LNCAP (cell line): ENCODE results near the gene FAM240A.

ENCODE experiments used
- TF ChIP-seq, protein P1 (sequence below): fragments of 450-650 bp; IDR thresholded peaks from 2 replicates; pipeline ENCODE4 v1.5.1; 2017; ENCODE audit warnings: mild to moderate bottlenecking

FAM240A gene

DNA sequence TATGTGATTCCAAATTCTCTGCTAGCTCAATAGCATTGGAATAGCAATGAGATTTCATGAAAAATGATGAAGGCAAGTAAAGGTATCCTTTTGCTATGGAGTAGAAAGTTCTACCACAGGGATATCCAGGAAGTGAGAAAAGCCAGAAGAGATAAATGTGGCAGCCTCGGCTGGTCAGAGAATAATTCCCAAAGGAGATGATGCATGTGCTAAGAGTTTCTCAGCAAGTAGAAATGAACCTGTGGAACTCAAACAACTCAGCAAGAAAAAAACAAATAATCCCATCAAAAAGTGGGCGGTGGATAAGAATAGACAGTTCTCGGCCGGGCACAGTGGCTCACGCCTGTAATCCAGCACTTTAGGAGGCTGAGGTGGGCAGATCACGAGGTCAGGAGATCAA, 42.9 kb downstream of the FAM240A start:
- TF ChIP-seq, protein P1, sequence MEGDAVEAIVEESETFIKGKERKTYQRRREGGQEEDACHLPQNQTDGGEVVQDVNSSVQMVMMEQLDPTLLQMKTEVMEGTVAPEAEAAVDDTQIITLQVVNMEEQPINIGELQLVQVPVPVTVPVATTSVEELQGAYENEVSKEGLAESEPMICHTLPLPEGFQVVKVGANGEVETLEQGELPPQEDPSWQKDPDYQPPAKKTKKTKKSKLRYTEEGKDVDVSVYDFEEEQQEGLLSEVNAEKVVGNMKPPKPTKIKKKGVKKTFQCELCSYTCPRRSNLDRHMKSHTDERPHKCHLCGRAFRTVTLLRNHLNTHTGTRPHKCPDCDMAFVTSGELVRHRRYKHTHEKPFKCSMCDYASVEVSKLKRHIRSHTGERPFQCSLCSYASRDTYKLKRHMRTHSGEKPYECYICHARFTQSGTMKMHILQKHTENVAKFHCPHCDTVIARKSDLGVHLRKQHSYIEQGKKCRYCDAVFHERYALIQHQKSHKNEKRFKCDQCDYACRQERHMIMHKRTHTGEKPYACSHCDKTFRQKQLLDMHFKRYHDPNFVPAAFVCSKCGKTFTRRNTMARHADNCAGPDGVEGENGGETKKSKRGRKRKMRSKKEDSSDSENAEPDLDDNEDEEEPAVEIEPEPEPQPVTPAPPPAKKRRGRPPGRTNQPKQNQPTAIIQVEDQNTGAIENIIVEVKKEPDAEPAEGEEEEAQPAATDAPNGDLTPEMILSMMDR = no peak

GRCh38 chr3:46656778-46657556, 44.6 kb downstream of the FAM240A start:
- TF ChIP-seq, protein P1 = no peak

- TF ChIP-seq, protein P1 = no peak
Measured at GRCh38 chr3:46659285-46659684, 47.0 kb downstream of the FAM240A start.

GRCh38 chr3:46660003-46660402, 47.7 kb downstream of the FAM240A start:
- TF ChIP-seq, protein P1 = no peak

DNA sequence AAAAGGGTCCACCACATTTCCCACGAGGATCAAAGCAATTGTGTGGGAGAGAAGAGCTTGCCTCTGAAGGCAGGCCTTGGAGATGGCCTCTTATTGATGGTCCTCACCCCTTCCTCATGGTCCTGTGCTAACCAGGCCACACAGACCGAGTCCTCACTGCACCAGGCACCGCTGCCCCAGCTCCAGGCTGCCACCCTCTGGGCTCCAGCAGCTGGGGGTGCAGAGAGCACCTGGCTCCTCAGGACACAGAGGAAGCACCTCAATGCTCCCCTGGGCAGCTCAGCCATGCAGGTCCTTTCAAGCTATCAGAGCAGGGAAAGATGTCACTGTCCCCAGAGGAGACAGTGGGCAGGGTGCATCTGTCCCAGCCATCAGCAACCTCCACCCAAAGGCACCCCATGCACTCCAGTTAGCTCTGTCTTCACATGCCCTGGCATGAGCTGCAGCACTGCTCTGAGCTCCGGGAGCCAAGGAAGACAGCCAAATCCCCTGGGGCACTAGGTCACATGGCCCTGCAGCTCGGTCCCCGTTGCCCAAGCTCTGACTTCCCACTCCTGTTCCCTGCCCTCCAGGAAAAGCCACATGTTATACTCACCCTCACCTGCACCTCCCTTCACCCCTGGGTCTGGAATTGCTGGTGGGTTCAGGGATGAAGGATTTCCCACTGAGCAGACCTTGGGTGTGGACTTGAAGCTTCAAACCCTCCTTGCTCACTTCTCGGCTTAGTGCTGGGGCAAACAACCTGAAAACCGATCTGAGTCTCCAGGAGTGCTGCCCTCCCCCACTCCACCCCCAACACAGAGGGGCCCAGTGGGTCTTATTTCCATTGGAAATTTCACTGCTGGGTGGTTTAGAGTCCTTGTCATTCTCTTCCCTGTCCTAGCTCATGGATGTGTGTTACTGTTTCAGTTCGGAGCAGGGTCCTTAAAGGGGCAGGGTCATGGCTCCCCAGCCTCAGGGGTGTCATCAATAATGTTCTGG, 48.5 kb downstream of the FAM240A start:
- TF ChIP-seq, protein P1 = no peak

DNA sequence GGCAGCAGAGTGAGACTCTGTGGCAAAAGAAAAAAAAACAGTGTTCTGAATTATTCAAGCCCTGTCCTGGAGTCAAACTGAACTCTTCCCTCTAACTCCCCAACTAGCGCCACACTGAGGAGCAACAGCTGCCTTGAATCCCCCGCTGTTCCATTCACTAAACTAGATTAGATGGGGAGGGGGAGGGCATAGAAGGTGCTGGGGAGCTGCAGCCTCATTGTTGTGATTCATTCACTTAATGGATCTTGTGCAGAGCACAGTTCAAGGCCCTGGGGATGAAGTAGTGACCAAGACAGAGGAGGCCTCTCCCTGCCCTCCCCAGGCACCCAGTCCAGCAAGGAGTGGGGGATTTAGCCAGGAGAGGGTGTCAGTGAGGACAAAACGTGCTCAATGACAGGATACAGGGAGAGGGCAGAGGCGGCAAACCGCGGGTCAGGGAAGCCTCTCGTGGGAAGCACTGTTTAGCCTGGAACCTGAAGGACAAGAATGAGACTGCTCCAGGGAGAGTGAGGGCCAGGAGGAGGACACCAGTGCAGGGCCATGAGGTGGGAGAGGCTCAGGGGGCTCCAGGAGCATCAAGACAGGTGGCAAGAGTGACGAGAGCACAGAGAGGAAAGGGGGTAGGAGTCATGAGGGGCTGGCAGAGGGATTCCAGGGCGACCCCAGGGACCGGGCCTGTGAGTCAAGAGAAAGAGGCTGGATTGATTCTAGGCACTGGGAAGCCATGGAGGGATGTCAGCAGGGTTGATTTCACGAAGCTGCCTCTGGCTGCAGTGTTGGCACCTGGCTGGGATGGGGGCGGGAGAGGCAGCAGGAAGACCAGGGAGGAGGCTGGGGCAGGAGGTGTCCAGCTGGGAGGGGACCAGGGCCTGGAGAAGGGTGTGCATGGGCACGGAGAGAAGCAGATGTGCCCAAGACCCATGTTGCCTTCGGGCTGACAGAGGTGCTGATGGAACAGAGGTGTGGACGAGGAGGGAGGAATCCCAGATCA, 49.7 kb downstream of the FAM240A start:
- TF ChIP-seq, protein P1 = no peak
